GM20000 (cell line): Measurements from ENCODE around the gene OBSCN.

Experiments used
- DNase-seq: peaks from one replicate; pipeline ENCODE4 v3.0.0; 2012; ENCODE audit warnings: low spot score
- CTCF ChIP-seq: IDR thresholded peaks from 2 replicates; pipeline ENCODE4 v1.5.1; 2012; ENCODE audit warnings: mild to moderate bottlenecking, control low read depth; ENCODE audit errors: extremely low read depth, missing control alignments

The OBSCN gene

GRCh38 chr1:228337711-228338520 is 130.1 kb downstream of the OBSCN start:
- no peak for TF ChIP-seq CTCF
- no peak for DNase-seq

- DNase-seq: no peak
- no peak for TF ChIP-seq CTCF
Observed at GRCh38 chr1:228338521-228339051, 130.7 kb downstream of the OBSCN start.

- no peak for TF ChIP-seq CTCF
- no peak for DNase-seq
Observed at GRCh38 chr1:228339059-228339704, 131.3 kb downstream of the OBSCN start.

- TF ChIP-seq CTCF: no peak
- DNase-seq: no peak
Observed at GRCh38 chr1:228339766-228340685, 132.2 kb downstream of the OBSCN start.

- no peak for DNase-seq
- no peak for TF ChIP-seq CTCF
Observed at GRCh38 chr1:228340686-228341449, 133.0 kb downstream of the OBSCN start.

- no peak for TF ChIP-seq CTCF
- no peak for DNase-seq
Observed at GRCh38 chr1:228341450-228341813, 133.6 kb downstream of the OBSCN start.
